CD4-positive, CD25-positive, alpha-beta regulatory T cell (primary cell): ENCODE measurements around the gene ZNF764. TPM values are rescaled to one million over a fixed set of nuclear protein-coding genes. Genes with fewer than 3 reads are reported as not detected.
A peak's percentile ranks its signal among the peaks of the same experiment; 100 is the strongest.

Experiments used
- ATAC-seq, 2 donors: fragments of 150-1000 bp; cut with Tn5 transposase; one replicate each; pipeline ENCODE4 v1.10.0; 2021; ENCODE audit warnings: low read depth in 2 of 2, moderate number of reproducible peaks in 2 of 2, moderate library complexity in 1 of 2
- DNase-seq, 3 donors: peaks; one replicate each; pipeline versions ENCODE4 v3.0.0 to v3.0.0-alpha.2; 2012 to 2022; ENCODE audit warnings: mixed read lengths in 1 of 3
- H3K27ac ChIP-seq: one replicate; pipeline ENCODE4 v1.7.0; 2013; ENCODE audit warnings: mild to moderate bottlenecking, low read length; ENCODE audit not compliant: insufficient read depth, poor library complexity, severe bottlenecking
- H3K27me3 ChIP-seq: one replicate; pipeline ENCODE4 v1.7.0; 2013; ENCODE audit warnings: low read length; ENCODE audit not compliant: control insufficient read depth, insufficient read depth
- H3K36me3 ChIP-seq: one replicate; pipeline ENCODE4 v1.7.0; 2013; ENCODE audit warnings: mild to moderate bottlenecking, low read length, moderate library complexity; ENCODE audit not compliant: control insufficient read depth, insufficient read depth
- H3K4me1 ChIP-seq: 2 replicates; pipeline ENCODE4 v1.7.0; 2013; ENCODE audit warnings: mild to moderate bottlenecking, low read length; ENCODE audit not compliant: insufficient read depth, control insufficient read depth, poor library complexity, severe bottlenecking
- H3K4me3 ChIP-seq: one replicate; pipeline ENCODE4 v1.7.0; 2013; ENCODE audit warnings: low read depth, mild to moderate bottlenecking, low read length, moderate library complexity
- H3K9me3 ChIP-seq, 2 experiments: 1 replicate in 1 of 2; 2 replicates in 1 of 2; pipeline ENCODE4 v1.7.0; 2013; ENCODE audit warnings: low read length in 2 of 2, mild to moderate bottlenecking in 1 of 2, moderate library complexity in 1 of 2; ENCODE audit not compliant: control insufficient read depth in 2 of 2
- H3K27ac Mint-ChIP-seq, 3 donors: one replicate each; pipeline ENCODE4 v1.8.0; 2020 to 2022; ENCODE audit warnings: mild to moderate bottlenecking in 3 of 3, mixed read lengths in 3 of 3, moderate library complexity in 2 of 3
- H3K27me3 Mint-ChIP-seq: one replicate; pipeline ENCODE4 v1.8.0; 2022; ENCODE audit warnings: mild to moderate bottlenecking, mixed read lengths
- H3K36me3 Mint-ChIP-seq: one replicate; pipeline ENCODE4 v1.8.0; 2020; ENCODE audit warnings: mixed read lengths
- H3K4me1 Mint-ChIP-seq, 4 donors: one replicate each; pipeline ENCODE4 v1.8.0; 2020 to 2022; ENCODE audit warnings: mixed read lengths in 4 of 4, mild to moderate bottlenecking in 1 of 4
- H3K4me3 Mint-ChIP-seq, 4 donors: one replicate each; pipeline ENCODE4 v1.8.0; 2020 to 2022; ENCODE audit warnings: mild to moderate bottlenecking in 4 of 4, mixed read lengths in 4 of 4, moderate library complexity in 3 of 4
- H3K9me3 Mint-ChIP-seq, 7 donors: one replicate each; pipeline ENCODE4 v1.8.0; 2020 to 2022; ENCODE audit warnings: mixed read lengths in 7 of 7, mild to moderate bottlenecking in 3 of 7, moderate library complexity in 2 of 7
- polyA plus RNA-seq, 4 donors: library from polyadenylated mRNA; unstranded; fragments of 300-500 nt; fragmentation: Illumina TruSeq; gene quantifications; one replicate each; pipeline ENCODE4 v1.2.3, GENCODE V29; 2021
- total RNA-seq: library from RNA; stranded (reverse); gene quantifications from one replicate; pipeline ENCODE4 v1.2.3, GENCODE V29; 2022

The ZNF764 gene
- total and polyA plus RNA-seq, 5 donors from 2014 or later: 4.8 to 15.6 (median 6.1) TPM

DNA sequence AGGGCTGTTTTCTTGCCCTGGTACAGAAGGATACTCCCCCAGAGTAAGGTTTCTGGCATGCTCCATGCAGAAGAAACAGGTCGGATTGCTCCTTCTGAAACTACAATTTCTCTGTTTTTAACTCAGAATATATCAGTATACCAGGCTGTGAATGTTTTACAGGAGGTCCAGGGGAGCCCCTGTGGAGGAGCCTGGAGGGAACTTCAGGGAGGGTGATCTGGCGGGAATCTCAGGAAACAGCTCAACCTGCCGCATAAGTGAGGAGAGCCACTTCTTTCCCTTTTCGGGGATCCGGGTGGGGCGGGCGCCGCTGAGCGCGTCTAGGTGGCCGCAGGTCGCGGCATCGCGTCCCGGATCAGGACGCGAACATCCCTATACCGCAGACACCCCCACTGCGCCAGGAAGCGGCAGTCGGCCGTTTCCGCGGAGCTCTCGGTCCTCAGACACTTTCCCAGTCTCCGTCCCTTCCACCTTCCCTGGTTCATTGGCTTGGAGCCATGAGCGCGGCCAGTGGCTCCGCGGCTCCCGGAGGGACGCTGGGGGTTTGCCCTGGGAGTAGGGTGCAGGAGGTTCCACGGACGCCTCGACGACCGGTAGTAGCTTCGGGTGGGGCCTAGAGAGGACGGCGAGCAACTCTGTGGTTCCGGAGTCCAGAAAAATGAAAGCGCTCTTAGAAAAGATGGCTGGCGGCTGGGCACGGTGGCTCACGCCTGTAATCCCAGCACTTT, 3.1 kb upstream of the ZNF764 start:
- Mint-ChIP-seq H3K27me3 (no peaks in the 10 kb centered on the region), H3K9me3 (no peaks in the 10 kb centered on the region), H3K36me3 (peaks cover 1% of the 10 kb centered on the region), H3K4me3 (peak overlapping the region; percentile 87 to 92 (median 88)), H3K4me1 (peaks cover 6 to 35% (median 12%) of the 10 kb centered on the region in 4 donors), H3K27ac (peak overlapping the region; percentile 93 to 96 (median 94))
- Histone ChIP-seq H3K27me3 (no peaks in the 10 kb centered on the region), H3K4me1 (peaks cover 26% of the 10 kb centered on the region), H3K4me3 (peak overlapping the region; percentile 61), H3K9me3 (no peaks in the 10 kb centered on the region), H3K27ac (peak overlapping the region; percentile 60), H3K36me3 (peaks cover under 1% of the 10 kb centered on the region)
- no peak for ATAC-seq
- peak in 2 of 3 donors; percentile 11 to 56 for DNase-seq

DNA sequence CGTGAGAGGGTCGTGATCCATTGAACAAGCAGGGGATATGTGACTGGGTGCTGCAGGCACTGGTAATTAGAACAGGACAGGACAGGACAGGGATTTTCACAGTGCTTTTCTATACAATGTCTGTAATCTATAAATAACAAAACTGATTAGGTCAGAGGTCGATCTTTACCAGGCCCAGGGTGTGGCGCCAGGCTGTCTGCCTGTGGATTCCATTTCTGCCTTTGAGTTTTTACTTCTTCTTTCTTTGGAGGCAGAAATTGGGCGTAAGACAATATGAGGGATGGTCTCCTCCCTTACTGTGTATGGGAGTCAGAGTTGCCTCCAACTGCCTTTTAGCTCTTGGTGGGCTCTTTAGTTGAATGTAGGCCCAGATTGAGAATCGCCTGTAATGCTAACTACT, 1.5 kb upstream of the ZNF764 start:
- H3K9me3 ChIP-seq: no peaks in the 10 kb centered on the region
- DNase-seq: no peak
- Mint-ChIP-seq H3K4me3 (peak overlapping the region; percentile 43 to 93 (median 85)), H3K27me3 (no peaks in the 10 kb centered on the region), H3K36me3 (peaks cover 5% of the 10 kb centered on the region), H3K27ac (peak overlapping the region in 2 of 3 donors; percentile 81 to 93), H3K4me1 (peaks cover 4 to 38% (median 9%) of the 10 kb centered on the region in 4 donors), H3K9me3 (no peaks in the 10 kb centered on the region)
- no peaks in the 10 kb centered on the region for H3K27me3 ChIP-seq
- H3K36me3 ChIP-seq: peaks cover 11% of the 10 kb centered on the region
- H3K4me1 ChIP-seq: peaks cover 34% of the 10 kb centered on the region
- ATAC-seq: no peak
- H3K27ac ChIP-seq: no peak overlapping the region
- H3K4me3 ChIP-seq: no peak overlapping the region

DNA sequence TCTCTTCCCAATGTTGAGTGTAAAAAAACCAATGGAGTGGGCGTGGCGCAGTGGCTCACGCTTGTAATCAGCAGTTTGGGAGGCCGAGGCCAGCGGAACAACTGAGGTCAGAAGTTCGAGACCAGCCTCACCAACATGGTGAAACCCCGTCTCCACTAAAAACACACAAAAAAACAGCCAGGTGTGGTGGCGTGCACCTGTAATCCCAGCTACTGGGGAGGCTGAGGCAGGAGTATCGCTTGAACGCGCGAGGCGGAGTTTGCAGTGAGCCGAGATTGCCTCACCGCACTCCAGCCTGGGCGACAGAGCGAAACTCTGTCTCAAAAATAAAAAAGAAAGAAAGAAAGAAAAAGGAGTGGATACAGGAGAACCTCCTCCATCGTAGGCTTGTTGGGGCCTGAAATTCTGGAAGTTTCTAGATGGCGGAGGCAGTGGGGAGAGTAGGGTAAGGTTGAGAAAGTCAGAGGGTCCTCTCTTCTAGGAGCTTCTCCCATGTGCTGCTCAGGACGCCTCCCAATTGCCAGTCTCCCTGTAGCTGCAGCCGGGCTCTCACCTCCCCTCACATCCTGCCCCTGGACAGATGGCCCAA, 709 bp upstream of the ZNF764 start:
- Histone ChIP-seq H3K27ac (peak overlapping the region; percentile 95), H3K4me3 (peak overlapping the region; percentile 72), H3K36me3 (peaks cover 11% of the 10 kb centered on the region), H3K27me3 (no peaks in the 10 kb centered on the region), H3K9me3 (no peaks in the 10 kb centered on the region), H3K4me1 (peaks cover 38% of the 10 kb centered on the region)
- Mint-ChIP-seq H3K27ac (peak overlapping the region; percentile 74 to 93 (median 84)), H3K4me3 (peak overlapping the region; percentile 83 to 93 (median 89)), H3K4me1 (peaks cover 6 to 45% (median 15%) of the 10 kb centered on the region in 4 donors), H3K27me3 (no peaks in the 10 kb centered on the region), H3K9me3 (no peaks in the 10 kb centered on the region), H3K36me3 (peaks cover 11% of the 10 kb centered on the region)
- ATAC-seq (no peak), DNase-seq (no peak)

DNA sequence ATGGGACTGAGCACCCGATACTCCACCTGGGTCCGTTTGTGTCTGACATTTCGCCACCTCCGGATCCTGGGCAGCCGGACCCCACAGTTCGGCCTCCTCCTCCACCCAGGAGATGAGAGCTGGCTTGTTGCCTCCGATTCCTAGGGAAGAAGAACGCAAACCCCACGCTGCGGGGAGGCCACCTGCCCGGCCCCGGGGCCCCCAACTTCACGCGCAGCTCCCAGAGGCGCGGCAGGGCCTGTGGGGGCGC, 542 bp downstream of the ZNF764 start:
- peak overlapping the region; percentile 70 for H3K4me3 ChIP-seq
- no peaks in the 10 kb centered on the region for H3K27me3 ChIP-seq
- Mint-ChIP-seq H3K27ac (peak overlapping the region; percentile 93 to 95 (median 95)), H3K27me3 (no peaks in the 10 kb centered on the region), H3K4me3 (peak overlapping the region; percentile 83 to 93 (median 89)), H3K36me3 (peaks cover 16% of the 10 kb centered on the region), H3K9me3 (no peaks in the 10 kb centered on the region), H3K4me1 (peaks cover 6 to 58% (median 25%) of the 10 kb centered on the region in 4 donors)
- H3K27ac ChIP-seq: peak overlapping the region; percentile 95
- no peaks in the 10 kb centered on the region for H3K9me3 ChIP-seq
- peaks cover 51% of the 10 kb centered on the region for H3K4me1 ChIP-seq
- DNase-seq (no peak), ATAC-seq (no peak)
- peaks cover 18% of the 10 kb centered on the region for H3K36me3 ChIP-seq

DNA sequence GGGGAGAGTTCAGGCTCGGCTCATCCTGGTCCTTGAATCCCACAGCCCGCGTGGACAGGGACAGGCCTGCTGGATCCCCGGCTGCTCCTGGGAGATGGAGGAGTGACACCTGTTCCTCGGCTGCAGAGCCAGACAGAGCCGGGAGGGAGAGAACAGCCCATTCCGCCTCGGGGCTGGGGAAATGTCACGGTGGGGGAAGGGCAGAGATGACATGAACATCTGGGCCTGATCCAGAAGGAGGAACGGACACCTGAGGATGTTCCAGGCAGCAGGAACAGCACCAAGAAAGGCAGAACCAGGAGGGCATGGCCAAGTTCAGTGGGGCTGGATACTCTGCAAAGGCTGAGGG, 2.1 kb downstream of the ZNF764 start:
- Histone ChIP-seq H3K9me3 (no peaks in the 10 kb centered on the region), H3K4me1 (peaks cover 60% of the 10 kb centered on the region), H3K36me3 (peaks cover 18% of the 10 kb centered on the region), H3K4me3 (no peak overlapping the region), H3K27ac (no peak overlapping the region), H3K27me3 (no peaks in the 10 kb centered on the region)
- peaks cover 10 to 67% (median 32%) of the 10 kb centered on the region in 4 donors for H3K4me1 Mint-ChIP-seq
- no peaks in the 10 kb centered on the region for H3K27me3 Mint-ChIP-seq
- H3K36me3 Mint-ChIP-seq: peaks cover 16% of the 10 kb centered on the region
- ATAC-seq: no peak
- H3K4me3 Mint-ChIP-seq: peak overlapping the region; percentile 46 to 93 (median 90)
- H3K27ac Mint-ChIP-seq: peak overlapping the region; percentile 26 to 92 (median 83)
- no peak for DNase-seq
- H3K9me3 Mint-ChIP-seq: no peaks in the 10 kb centered on the region

DNA sequence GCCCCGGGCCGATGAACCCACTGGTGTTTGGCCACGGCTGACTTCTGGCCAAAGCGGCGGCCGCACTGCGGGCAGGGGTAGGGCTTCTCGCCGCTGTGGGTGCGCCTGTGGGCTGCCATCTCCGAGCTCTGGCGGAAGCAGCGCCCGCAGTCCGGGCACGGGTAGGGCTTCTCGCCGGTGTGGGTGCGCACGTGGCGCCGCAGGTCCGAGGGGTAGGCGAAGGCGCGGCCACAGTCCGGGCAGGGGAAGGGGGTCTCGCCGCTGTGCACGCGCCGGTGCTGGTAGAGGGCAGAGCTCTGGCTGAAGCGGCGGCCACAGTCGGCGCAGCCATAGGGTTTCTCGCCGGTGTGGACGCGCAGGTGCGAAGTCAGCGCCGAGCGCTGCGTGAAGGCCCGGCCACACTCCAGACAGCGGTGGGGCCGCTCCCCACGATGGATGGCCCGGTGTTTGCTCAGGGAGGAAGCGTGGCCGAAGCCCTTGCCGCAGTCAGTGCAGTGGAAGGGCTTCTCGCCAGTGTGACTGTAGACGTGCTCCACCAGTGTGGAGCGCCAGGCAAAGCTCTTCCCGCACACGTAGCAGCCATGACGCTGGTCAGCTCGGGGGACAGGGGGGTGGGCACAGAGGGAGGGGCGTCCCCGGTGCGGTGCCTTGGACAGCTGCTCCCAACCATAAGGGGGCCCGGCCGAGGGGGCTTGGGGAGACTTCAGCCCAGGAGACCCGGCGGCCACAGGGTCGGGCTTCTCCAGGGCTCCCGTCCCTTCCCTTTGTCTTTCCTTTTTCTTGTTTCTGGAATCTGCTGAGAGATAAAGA, 2.7 kb downstream of the ZNF764 start:
- Histone ChIP-seq H3K4me1 (peaks cover 59% of the 10 kb centered on the region), H3K27me3 (no peaks in the 10 kb centered on the region), H3K27ac (no peak overlapping the region), H3K36me3 (peaks cover 18% of the 10 kb centered on the region), H3K4me3 (no peak overlapping the region), H3K9me3 (no peaks in the 10 kb centered on the region)
- DNase-seq (no peak), ATAC-seq (no peak)
- Mint-ChIP-seq H3K27ac (peak overlapping the region; percentile 26 to 92 (median 83)), H3K27me3 (no peaks in the 10 kb centered on the region), H3K4me1 (peaks cover 6 to 66% (median 33%) of the 10 kb centered on the region in 4 donors), H3K36me3 (peaks cover 16% of the 10 kb centered on the region), H3K4me3 (peak overlapping the region; percentile 24 to 93 (median 90)), H3K9me3 (no peaks in the 10 kb centered on the region)

DNA sequence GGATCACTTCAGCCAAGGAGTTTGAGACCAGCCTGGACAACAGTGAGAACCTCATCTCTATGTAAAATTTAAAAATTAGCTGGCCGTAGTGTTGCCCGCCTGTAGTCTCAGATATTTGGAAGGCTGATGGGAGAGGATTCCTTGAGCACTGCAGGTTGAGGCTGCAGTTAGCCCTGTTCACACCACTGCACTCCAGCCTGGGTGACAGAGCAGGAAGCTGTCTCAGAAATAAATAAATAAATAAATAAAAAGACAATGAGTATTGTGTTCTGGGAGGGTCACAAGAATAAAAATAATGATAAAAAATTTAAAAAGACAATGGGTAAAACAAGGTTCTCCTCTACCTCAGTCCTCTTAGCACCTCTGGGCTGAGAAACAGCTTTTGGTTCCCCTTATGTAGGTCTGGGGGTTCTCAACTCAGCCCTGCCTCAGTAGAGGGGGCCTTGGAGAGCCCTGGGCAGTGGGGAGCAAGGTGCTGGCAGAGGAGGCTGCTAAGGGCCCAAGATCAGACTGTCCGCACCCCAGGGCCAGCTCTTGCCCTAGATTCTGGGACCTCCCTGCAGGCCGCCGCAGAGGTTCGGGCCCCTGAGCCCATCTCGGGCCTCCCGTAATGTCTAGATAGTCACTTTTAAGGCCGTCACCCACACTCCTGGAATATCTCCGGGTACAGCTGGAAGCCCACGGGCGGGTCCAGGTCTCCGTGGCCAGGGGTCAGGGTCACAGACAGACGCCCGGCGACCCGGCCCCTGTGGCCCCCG, 3.4 kb downstream of the ZNF764 start:
- H3K4me3 ChIP-seq: no peak overlapping the region
- H3K27me3 Mint-ChIP-seq: no peaks in the 10 kb centered on the region
- H3K4me1 ChIP-seq: peaks cover 59% of the 10 kb centered on the region
- H3K36me3 ChIP-seq: peaks cover 18% of the 10 kb centered on the region
- H3K27ac ChIP-seq: no peak overlapping the region
- no peaks in the 10 kb centered on the region for H3K9me3 Mint-ChIP-seq
- no peaks in the 10 kb centered on the region for H3K9me3 ChIP-seq
- H3K4me3 Mint-ChIP-seq: peak overlapping the region in 2 of 4 donors; percentile 38 to 95
- DNase-seq: no peak
- H3K27ac Mint-ChIP-seq: no peak overlapping the region
- H3K27me3 ChIP-seq: no peaks in the 10 kb centered on the region
- H3K36me3 Mint-ChIP-seq: peaks cover 16% of the 10 kb centered on the region
- no peak for ATAC-seq
- peaks cover 6 to 66% (median 33%) of the 10 kb centered on the region in 4 donors for H3K4me1 Mint-ChIP-seq
